CD4-positive, alpha-beta T cell treated with Interleukin-10 for 1 hour (primary cell): ENCODE measurements around the gene MORC3.
A peak's percentile ranks its signal among the peaks of the same experiment; 100 is the strongest.
"Not testable (repeated sequence)": the region's sequence is repeated elsewhere in the genome, so short reads cannot be mapped to it uniquely, and the experiment has no call there.

Experiments used
- DNase-seq: peaks from one replicate; pipeline ENCODE4 v3.0.0-alpha.2; 2020

MORC3 gene

DNA sequence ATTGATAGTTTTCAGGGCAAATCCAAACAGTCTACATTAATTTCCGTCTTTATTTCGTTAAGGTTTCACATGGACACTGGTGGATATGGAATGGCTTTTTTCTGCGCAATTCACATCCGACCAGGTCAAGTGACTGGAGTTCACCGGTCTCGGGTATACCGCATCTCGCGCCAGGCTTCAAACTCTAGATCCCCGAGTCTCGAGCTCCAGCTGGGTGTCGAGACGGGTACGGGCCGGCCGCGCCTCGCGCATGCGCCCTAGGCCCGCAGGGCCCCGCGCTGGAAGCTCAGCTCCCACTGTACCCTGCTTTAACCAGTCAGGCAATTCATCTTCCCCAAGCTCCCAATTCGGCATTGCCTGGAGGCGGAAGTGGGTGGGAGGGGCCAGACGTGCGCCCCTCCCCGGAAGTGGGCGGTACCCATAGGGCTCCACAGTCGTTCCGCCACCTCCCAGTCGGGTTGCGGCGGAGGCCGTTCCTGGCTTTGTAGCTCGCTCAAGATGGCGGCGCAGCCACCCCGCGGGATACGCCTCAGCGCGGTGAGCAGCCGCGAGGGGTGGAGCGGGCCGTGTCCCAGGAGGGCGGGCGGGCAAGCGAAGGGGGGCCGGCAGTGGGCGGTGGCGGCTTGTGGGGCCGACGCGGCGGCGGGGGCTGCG is at the start of gene MORC3:
MORC3 (plus strand) TSS at position 431 of the 654 bp plus-strand sequence; CDS start at position 499, 68 bp downstream.
- DNase-seq = peak; percentile 99

DNA sequence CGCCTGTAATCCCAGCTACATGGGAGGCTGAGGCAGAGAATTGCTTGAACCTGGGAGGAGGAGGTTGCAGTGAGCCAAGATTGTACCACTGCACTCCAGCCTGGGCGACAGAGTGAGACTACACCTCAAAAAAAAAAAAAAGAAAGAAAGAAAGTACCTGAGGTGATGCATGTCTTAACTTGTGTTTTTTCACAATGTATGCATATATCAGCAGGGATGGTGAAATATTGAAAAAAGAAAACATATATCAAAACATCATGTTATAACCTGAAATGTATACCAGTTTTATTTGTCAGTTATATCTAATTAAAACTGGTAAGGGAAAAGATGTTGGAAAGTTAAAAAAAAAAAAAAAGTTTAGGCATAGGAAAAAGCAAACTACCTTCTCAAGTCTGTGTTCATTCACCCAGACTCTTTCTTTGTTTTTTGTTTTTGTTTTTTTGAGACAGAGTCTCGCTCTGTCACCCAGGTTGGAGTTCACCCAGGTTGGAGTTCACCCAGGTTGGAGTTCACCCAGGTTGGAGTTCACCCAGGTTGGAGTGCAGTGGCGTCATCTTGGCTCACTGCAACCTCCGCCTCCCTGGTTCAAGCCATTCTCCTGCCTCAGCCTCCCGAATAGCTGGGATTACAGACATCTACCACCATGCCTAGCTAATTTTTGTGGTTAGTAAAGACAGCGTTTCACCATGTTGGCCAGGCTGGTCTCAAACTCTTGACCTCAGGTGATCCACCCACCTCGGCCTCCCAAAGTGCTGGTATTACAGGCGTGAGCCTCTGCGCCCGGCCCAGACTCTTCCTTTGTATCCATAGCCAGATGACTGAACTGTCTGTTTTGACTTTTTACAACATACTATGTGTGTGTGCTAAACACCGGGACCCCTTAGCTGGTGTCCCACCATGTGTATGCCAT is 49.0 kb upstream of the MORC3 start:
- not testable (repeated sequence) for DNase-seq

DNA sequence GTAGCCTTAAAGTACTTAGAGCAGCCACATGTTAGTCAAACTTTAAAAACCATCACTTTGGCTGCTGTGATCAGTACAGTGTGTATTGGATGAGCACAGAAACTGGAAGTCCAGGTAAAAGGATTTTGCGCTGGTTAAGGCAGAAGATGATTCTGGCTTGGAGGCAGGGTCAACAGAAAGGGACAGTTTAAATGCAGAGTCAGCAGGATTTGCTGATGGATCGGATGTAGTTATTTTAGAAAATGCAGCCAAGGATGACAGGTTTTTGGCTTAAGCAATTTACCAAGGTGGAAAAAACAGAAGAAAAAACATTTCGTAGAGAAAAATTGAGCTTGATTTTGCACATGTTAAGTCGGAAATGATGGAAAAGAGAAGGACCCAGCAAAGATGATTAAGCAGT is 45.9 kb upstream of the MORC3 start:
- DNase-seq = no peak

DNA sequence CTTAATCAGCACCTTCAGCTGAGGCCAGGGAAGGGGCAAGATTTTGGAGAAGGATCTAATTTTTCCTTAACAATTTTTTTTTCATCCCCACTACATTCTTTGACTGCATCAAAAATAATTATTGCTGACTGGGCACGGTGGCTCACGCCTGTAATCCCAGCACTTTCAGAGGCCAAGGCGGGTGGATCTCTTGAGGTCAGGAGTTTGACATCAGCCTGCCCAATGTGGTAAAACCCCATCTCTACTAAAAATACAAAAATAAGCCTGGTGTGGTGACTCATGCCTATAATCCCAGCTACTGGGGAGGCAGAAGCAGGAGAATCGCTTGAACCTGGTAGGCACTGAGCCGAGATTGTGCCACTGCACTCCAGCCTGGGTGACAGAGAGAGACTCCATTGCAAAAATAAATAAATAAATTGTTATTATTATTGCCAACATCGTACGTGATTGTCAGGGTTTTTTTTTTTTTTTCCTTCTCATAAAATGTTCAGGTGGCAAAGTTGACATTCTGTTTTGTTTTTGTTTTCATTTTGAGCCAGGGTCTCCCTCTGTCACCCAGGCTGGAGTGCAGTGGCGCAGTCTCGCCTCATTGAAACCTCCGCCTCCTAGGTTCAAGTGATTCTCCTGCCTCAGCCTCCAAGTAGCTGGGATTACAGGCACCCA is 37.3 kb upstream of the MORC3 start:
- DNase-seq = no peak

DNA sequence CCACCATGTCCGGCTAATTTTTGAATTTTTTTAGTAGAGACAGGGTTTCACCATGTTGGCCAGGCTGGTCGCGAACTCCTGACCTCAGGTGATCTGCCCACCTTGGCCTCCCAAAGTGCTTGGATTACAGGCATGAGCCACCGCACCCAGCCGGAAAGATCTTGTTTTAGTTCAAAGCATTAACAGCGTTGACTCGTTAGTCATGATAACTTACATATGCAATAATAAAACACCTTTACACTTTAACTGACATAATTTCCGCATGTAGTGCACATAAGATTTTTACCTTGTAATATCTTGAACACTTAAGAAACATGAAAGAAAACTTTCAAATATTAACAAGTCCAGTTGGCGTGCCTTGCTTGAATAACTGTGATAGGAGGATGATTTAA is 36.8 kb upstream of the MORC3 start:
- DNase-seq = not testable (repeated sequence)

DNA sequence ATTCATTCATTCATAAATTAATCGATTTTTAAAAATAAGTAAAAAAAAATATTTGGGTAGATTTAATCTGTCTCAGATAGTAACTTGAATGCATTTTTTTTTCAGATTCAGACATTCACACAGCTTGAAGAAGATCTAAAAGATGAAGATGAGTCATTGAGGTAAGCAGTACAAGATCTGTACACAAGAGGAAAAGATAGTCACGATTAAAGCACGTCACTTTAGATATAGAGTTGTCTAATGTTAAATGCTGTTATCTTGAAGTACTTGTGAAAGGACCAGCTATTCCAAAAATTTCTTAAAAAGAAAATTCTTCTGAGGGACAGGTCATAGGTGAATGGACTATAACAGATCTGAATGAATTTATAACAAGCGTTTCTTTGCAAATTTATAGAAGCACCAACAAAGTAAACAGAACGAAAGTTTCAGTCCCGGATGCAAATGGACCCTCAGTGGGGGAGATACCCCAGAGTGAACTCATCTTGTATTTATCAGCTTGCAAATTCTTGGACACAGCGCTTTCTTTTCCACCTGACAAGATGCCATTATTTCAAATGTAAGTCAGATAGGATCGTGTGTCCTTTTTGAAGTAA is 31.2 kb upstream of the MORC3 start:
- peak; percentile 50 for DNase-seq

DNA sequence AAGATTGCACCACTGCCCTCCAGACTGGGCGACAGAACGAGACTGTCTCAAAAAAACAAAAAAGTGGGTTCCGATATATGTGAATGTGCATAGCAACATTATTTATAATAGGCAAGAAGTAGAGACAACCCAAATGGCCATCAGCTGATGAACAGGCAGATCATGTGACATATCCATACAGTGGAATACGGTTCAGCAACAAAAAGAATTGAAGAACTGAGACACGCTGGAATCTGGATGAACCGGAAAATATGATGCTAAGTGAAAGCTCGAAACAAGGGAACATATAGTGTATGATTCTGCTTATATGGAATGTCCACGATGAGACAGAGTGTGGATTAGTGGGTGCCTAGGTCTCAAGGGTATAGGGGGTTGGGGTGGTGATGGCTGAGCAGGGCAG is 28.5 kb upstream of the MORC3 start:
- no peak for DNase-seq

DNA sequence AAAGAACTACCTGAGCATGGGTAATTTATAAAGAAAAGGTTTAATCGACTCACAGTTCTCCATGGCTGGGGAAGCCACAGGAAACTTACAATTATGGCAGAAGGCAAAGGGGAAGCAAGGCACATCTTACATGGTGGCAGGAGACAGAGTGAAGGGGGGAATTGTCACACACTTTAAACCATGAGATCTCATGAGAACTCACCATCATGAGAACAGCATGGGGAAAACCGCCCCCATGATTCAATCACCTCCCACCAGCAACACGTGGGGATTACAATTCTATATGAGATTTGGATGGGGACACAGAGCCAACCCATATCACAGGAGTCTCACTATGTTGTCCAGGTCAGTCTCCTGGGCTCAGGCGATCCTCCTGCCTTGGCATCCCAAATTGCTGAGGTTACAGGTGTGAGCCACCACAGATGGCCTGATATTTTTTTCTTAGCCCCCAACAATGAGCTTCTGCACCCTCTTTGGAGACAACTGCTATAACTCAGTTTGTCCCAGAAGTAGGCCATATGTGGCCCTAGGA is 22.5 kb upstream of the MORC3 start:
- no peak for DNase-seq

DNA sequence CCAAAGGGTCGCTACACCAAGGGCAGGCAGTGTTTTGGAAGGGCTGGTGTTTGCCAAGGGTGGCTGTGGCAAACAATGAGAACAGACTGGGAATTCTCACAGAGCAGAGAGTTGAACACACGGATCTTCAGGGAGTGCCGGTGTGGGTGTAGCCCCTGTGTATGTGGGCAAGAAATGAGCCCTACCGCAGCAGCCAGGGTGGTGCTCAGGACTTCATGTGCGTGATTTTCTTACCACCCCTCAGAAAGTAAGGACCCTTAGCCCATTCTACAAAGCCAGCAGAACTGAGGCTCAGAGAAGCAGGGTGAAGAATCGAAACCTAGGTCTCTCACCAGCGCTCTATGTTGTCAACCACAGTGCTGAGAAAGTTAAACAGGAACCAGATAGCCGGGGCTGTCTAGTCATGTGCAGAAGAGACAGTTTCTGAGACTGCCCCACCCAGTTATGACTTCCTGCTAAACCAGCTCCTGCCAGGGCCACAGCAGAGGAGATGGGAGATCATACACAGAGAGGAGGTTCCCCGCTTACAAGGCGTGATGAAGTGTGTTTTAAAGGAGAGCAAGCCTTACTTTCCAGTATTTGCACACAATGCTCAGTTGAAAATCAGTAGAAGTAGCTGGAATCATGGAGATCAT is 21.9 kb upstream of the MORC3 start:
- DNase-seq = peak; percentile 83

GRCh38 chr21:36306872-36307534 is 13.0 kb upstream of the MORC3 start:
- DNase-seq = no peak

DNA sequence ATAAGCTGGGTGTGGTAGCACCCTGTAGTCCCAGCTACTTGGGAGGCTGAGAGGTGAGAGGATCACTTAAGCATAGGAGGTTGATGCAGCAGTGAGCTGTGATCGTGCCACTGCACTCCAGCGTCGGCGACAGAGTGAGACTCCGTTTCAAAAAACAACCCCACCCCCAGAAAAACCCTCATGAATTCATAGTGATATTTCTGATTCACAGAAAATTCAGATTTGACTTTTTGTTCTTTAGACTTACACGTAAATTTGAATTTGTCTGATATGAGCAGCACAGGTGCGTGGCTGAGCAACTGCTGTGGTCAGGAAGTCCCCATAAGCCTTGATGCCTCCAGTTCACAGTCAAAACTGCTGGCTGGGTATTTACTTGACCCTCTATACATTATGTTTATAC is 10.0 kb upstream of the MORC3 start:
- DNase-seq = peak; percentile 25

- not testable (repeated sequence) for DNase-seq
Measured at GRCh38 chr21:36313446-36313845, 6.6 kb upstream of the MORC3 start.

DNA sequence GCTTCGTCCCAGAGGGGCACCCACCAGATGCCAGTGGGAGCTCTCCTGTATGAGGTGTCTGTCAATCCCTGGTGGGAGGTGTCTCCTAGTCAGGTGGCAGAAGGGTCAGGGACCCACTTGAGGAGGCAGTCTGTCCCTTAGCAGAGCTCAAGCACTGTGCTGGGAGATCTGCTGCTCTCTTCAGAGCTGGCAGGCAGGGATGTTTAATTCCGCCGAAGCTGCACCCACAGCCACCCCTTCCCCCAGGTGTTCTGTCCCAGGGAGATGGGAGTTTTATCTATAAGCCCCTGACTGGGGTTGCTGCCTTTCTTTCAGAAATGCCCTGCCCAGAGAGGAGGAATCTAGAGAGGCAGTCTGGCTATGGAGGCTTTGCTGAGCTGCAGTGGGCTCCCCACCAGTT is 4.0 kb upstream of the MORC3 start:
- DNase-seq = not testable (repeated sequence)

- DNase-seq = no peak
Measured at GRCh38 chr21:36316872-36317484, 3.0 kb upstream of the MORC3 start.

GRCh38 chr21:36319406-36319766 is 611 bp upstream of the MORC3 start:
- not testable (repeated sequence) for DNase-seq

GRCh38 chr21:36320421-36321324 is 676 bp downstream of the MORC3 start:
- peak; percentile 59 for DNase-seq

GRCh38 chr21:36321325-36322082 is 1.5 kb downstream of the MORC3 start:
- peak; percentile 24 for DNase-seq

- DNase-seq = no peak
Measured at GRCh38 chr21:36322083-36322424, 2.1 kb downstream of the MORC3 start.

GRCh38 chr21:36323032-36323431 is 3.0 kb downstream of the MORC3 start:
- no peak for DNase-seq
